HepG2 (cell line): Measurements from ENCODE around the gene CA6. TPM values are rescaled to one million over a fixed set of nuclear protein-coding genes. Genes with fewer than 3 reads are reported as not detected.

ENCODE experiments used
- ATAC-seq: fragments of 200-7000 bp; cut with Tn5 transposase; 3 replicates; pipeline ENCODE4 v1.9.1; 2020; ENCODE audit warnings: mild to moderate bottlenecking, moderate library complexity
- BruUV-seq: library from RNA; stranded (reverse); fragments of 400-500 nt; replicated peaks from 2 replicates; lab custom pipeline; 2021; lab: Mats Ljungman, UMichigan
- CTCF ChIA-PET: fragments of 300-600 bp; formaldehyde crosslinking; extraction: SDS; loops from one replicate; lab custom pipeline; 2021; ENCODE audit warnings: low total read pairs, inconsistent platforms, low intra/inter-chr PET ratio; lab: Yijun Ruan, JAX
- POLR2A ChIA-PET: fragments of 350-600 bp; sonication (Branson Sonifier 250); formaldehyde crosslinking; loops from one replicate; lab custom pipeline; 2020; ENCODE audit warnings: antibody characterized with exemption, inconsistent platforms; lab: Yijun Ruan, JAX
- DNase-seq: peaks from one replicate; pipeline ENCODE4 v3.0.0-alpha.2; 2015; ENCODE audit warnings: low spot score
- FAIRE-seq: peaks from 3 replicates; lab custom pipeline; 2011; peaks lifted over from hg19 to GRCh38; lab: Jason Lieb, UNC
- H2AFZ ChIP-seq: one replicate; pipeline ENCODE4 v1.6.1; 2011; ENCODE audit warnings: low read length, inconsistent platforms
- H3K27ac ChIP-seq: fragments of 300-600 bp; 3 replicates; pipeline ENCODE4 v1.8.0; 2011; ENCODE audit warnings: mixed run types, mild to moderate bottlenecking, mixed read lengths, low read length, inconsistent platforms; ENCODE audit not compliant: insufficient read depth; ENCODE audit errors: extremely low read length
- H3K27me3 ChIP-seq, 2 experiments: fragments of 200-600 bp in 1 of 2; 2 replicates in 1 of 2; 3 replicates in 1 of 2; pipeline versions ENCODE4 v1.6.0 to v1.8.0; 2011; ENCODE audit warnings: low read length in 2 of 2, mild to moderate bottlenecking in 2 of 2, moderate library complexity in 2 of 2, inconsistent platforms in 1 of 2; ENCODE audit not compliant: insufficient read depth in 2 of 2, control insufficient read depth in 1 of 2
- H3K36me3 ChIP-seq, 2 experiments: fragments of 200-600 bp in 1 of 2; replicated peaks in 1 of 2; 2 replicates in 1 of 2; 3 replicates in 1 of 2; pipeline versions ENCODE4 v1.5.1 to v1.8.0; 2011; ENCODE audit warnings: low read length in 2 of 2, inconsistent platforms in 1 of 2; ENCODE audit not compliant: insufficient read depth in 2 of 2, control insufficient read depth in 1 of 2
- H3K4me1 ChIP-seq: 2 replicates; pipeline ENCODE4 v1.5.1; 2012; ENCODE audit warnings: low read length, inconsistent platforms; ENCODE audit not compliant: insufficient read depth
- H3K4me2 ChIP-seq: 2 replicates; pipeline ENCODE4 v1.6.0; 2011; ENCODE audit warnings: low read depth, low read length, inconsistent platforms
- H3K4me3 ChIP-seq, 3 experiments: fragments of 200-600 bp in 1 of 3; sonication (generic), shearing (Covaris generic) in 1 of 3; replicated peaks in 1 of 3; 2 replicates each; pipeline ENCODE4 v1.5.1; 2011 to 2016; ENCODE audit warnings: low read length in 3 of 3, inconsistent platforms in 2 of 3, low read depth in 2 of 3, mild to moderate bottlenecking in 2 of 3, control low read depth in 1 of 3, mixed read lengths in 1 of 3; ENCODE audit not compliant: insufficient read depth in 1 of 3
- H3K79me2 ChIP-seq: one replicate; pipeline ENCODE4 v1.6.1; 2011; ENCODE audit warnings: low read length, inconsistent platforms; ENCODE audit not compliant: insufficient read depth
- H3K9ac ChIP-seq: 2 replicates; pipeline ENCODE4 v1.6.0; 2011; ENCODE audit warnings: mild to moderate bottlenecking, low read depth, low read length, inconsistent platforms; ENCODE audit not compliant: insufficient read depth
- H3K9me3 ChIP-seq: 2 replicates; pipeline ENCODE4 v1.5.1; 2012; ENCODE audit warnings: mild to moderate bottlenecking, low read length
- H4K20me1 ChIP-seq: 2 replicates; pipeline ENCODE4 v1.6.0; 2011; ENCODE audit warnings: inconsistent platforms, mild to moderate bottlenecking, low read length, moderate library complexity; ENCODE audit not compliant: insufficient read depth
- SP1 ChIP-seq, 2 experiments: fragments of 450-650 bp in 1 of 2; sonication (generic) in 1 of 2; formaldehyde crosslinking in 1 of 2; IDR thresholded peaks; 2 replicates each; pipeline versions ENCODE4 v1.4.0 to v1.6.1; 2016 to 2020; ENCODE audit warnings: missing genetic modification reagents in 1 of 2
- ZKSCAN8 ChIP-seq: IDR thresholded peaks from 2 replicates; pipeline ENCODE4 v1.6.1; 2016; ENCODE audit warnings: borderline replicate concordance, missing genetic modification reagents, missing compliant biosample characterization
- ZNF235 ChIP-seq: sonication (generic); formaldehyde crosslinking; IDR thresholded peaks from 2 replicates; pipeline ENCODE4 v1.8.1; 2023; ENCODE audit warnings: mild to moderate bottlenecking, missing genetic modification reagents, borderline replicate concordance
- ZNF547 ChIP-seq: sonication (generic); formaldehyde crosslinking; IDR thresholded peaks from 2 replicates; pipeline ENCODE4 v1.5.1; 2020; ENCODE audit warnings: mild to moderate bottlenecking, missing genetic modification reagents
- WGBS: methylation state at CpG from one replicate; pipeline ENCODE4 v1.1.6; 2017; ENCODE audit warnings: low lambda C conversion rate; 5-methylcytosine and 5-hydroxymethylcytosine counted together
- in situ Hi-C: cut with HindIII; loops from 2 replicates; pipeline ENCODE4 v1.10.0; 2017; ENCODE audit warnings: low pct_unique_long_range_greater_than_20kb; ENCODE audit not compliant: extremely low pct_ligation_motif_present
- intact Hi-C: fragments of 100-400 bp; cut with micrococcal nuclease; formaldehyde crosslinking; loops from one replicate; pipeline ENCODE4 v1.10.0; 2022; ENCODE audit not compliant: unreplicated experiment
- polyA plus RNA-seq, 8 experiments: library from polyadenylated mRNA; depleted of rRNA in 3 of 8; stranded (reverse) in 7 of 8; unstranded in 1 of 8; fragments of >200 nt; fragmentation: Illumina TruSeq in 4 of 8; extraction: Trizol in 4 of 8; gene quantifications; 2 replicates each; pipeline versions ENCODE4 v1.2.1 to v1.2.3, GENCODE V29; 2011 to 2016; ENCODE audit warnings: low read depth in 4 of 8, missing spikeins in 1 of 8, mixed read lengths in 1 of 8; ENCODE audit not compliant: insufficient read depth in 1 of 8
- total RNA-seq, 5 experiments: library from RNA; depleted of rRNA; stranded (reverse); fragments of >200 nt; fragmentation: Illumina TruSeq; extraction: Trizol; gene quantifications; 2 replicates each; pipeline ENCODE4 v1.2.3, GENCODE V29; 2016; ENCODE audit warnings: low read depth in 1 of 5
- TF ChIP-seq, protein P1 (sequence below): sonication (generic); formaldehyde crosslinking; conservative IDR thresholded peaks from 2 replicates; pipeline ENCODE4 v1.4.0; 2020; ENCODE audit warnings: mild to moderate bottlenecking, missing genetic modification reagents, moderate library complexity

The CA6 gene
- total and polyA plus RNA-seq, 2 of the 13 experiments (the other 11 are each of a cell fraction or from before 2014, with no cell fraction given): not detected

DNA sequence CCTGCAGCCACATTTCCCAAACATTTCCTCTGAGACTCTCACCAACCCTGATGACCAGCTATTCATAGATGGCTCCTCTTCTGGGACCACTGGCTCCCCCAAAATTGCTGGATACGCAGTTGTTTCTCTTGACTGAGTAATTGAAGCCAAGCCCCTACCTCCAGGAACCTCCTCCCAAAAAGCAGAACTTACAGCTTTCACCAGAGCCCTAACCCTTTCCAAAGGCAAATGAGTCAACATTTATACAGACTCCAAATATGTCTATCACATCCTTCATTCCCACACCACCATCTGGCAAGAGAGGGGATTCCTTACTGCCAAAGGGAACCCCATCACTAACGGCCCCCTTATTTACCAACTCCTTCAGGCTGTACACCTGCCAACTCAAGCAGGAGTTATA is 20.3 kb upstream of the CA6 start (continued):
- TF ChIP-seq ZNF547 (CRISPR knock-in tag): no peak
- TF ChIP-seq ZNF235: no peak

DNA sequence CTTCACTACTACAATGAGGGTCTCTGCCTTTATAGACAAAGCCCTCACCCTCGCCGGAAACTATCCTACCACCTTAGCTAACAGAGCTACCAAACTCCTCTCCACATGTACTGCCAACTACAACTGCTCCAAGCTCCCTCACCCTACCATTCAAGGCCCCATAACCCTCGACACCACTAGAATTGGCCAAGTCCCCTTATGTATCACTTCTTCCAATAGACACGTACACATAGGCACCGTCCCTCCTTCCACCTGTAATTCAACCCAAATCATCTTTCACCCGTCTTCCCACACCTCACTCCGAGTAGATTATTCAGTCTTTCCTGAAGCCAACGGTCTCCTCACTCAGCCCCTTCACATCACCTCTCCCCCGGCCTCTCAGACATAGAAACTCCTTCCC is 19.7 kb upstream of the CA6 start:
- ChIA-PET POLR2A (no interaction called here), CTCF (no interaction called here)
- TF ChIP-seq, protein P1, sequence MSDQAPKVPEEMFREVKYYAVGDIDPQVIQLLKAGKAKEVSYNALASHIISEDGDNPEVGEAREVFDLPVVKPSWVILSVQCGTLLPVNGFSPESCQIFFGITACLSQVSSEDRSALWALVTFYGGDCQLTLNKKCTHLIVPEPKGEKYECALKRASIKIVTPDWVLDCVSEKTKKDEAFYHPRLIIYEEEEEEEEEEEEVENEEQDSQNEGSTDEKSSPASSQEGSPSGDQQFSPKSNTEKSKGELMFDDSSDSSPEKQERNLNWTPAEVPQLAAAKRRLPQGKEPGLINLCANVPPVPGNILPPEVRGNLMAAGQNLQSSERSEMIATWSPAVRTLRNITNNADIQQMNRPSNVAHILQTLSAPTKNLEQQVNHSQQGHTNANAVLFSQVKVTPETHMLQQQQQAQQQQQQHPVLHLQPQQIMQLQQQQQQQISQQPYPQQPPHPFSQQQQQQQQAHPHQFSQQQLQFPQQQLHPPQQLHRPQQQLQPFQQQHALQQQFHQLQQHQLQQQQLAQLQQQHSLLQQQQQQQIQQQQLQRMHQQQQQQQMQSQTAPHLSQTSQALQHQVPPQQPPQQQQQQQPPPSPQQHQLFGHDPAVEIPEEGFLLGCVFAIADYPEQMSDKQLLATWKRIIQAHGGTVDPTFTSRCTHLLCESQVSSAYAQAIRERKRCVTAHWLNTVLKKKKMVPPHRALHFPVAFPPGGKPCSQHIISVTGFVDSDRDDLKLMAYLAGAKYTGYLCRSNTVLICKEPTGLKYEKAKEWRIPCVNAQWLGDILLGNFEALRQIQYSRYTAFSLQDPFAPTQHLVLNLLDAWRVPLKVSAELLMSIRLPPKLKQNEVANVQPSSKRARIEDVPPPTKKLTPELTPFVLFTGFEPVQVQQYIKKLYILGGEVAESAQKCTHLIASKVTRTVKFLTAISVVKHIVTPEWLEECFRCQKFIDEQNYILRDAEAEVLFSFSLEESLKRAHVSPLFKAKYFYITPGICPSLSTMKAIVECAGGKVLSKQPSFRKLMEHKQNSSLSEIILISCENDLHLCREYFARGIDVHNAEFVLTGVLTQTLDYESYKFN (CRISPR knock-in tag): no peak
- TF ChIP-seq ZKSCAN8 (CRISPR knock-in tag): no peak
- no peak for TF ChIP-seq SP1 (IDR thresholded peaks at IDR 0.05)
- no peak for TF ChIP-seq SP1 (CRISPR knock-in tag; IDR thresholded peaks at IDR 0.05)
- peaks cover 3 to 58% of the 10 kb centered on the region in 2 experiments; a peak in 4 of 5 replicates for H3K27me3 ChIP-seq
- H3K9me3 ChIP-seq: no peaks in the 10 kb centered on the region
- peaks cover 7% of the 10 kb centered on the region; the same call in 1 of the 2 replicates for H3K4me1 ChIP-seq
- in situ Hi-C loops: no loop called here
- WGBS: 15% methylated on average over 9 of the region's 9 CpGs
- H3K79me2 ChIP-seq: no peaks in the 10 kb centered on the region
- H3K4me3 ChIP-seq: no peak overlapping the region
- no peak for DNase-seq
- no TSS peak for BruUV-seq
- no peak overlapping the region for H3K4me2 ChIP-seq
- no peaks in the 10 kb centered on the region for H4K20me1 ChIP-seq
- ATAC-seq: no peak
- no peak for FAIRE-seq
- intact Hi-C loops: no loop called here
- no peaks in the 10 kb centered on the region for H3K36me3 ChIP-seq
- H2AFZ ChIP-seq: no peak overlapping the region
- H3K9ac ChIP-seq: no peak overlapping the region
- no peak overlapping the region for H3K27ac ChIP-seq
